Naive thymus-derived CD4-positive, alpha-beta T cell (primary cell): ENCODE data around the gene NTRK3. TPM values are rescaled to one million over a fixed set of nuclear protein-coding genes. Genes with fewer than 3 reads are reported as not detected.

Experiments used
- ATAC-seq: fragments of 150-1000 bp; cut with Tn5 transposase; 2 replicates; pipeline ENCODE4 v1.10.0; 2021; ENCODE audit warnings: mild to moderate bottlenecking, moderate library complexity
- CTCF ChIA-PET: fragments of 350-600 bp; sonication (Branson Sonifier 250); formaldehyde crosslinking; loops from one replicate; lab custom pipeline; 2021; ENCODE audit warnings: antibody characterized with exemption; lab: Charles Lee
- POLR2A ChIA-PET: fragments of 350-600 bp; sonication (Branson Sonifier 250); formaldehyde crosslinking; loops from one replicate; lab custom pipeline; 2021; ENCODE audit warnings: antibody characterized with exemption, inconsistent platforms; lab: Charles Lee
- DNase-seq, 9 donors: peaks; one replicate each; pipeline versions ENCODE4 v3.0.0 to v3.0.0-alpha.2; 2020 to 2022; ENCODE audit warnings: mixed read lengths in 1 of 9
- H3K27ac ChIP-seq: one replicate; pipeline ENCODE4 v1.7.0; 2013; ENCODE audit warnings: mild to moderate bottlenecking, low read depth, low read length, moderate library complexity
- H3K27me3 ChIP-seq, 2 donors: one replicate each; pipeline ENCODE4 v1.7.0; 2013; ENCODE audit warnings: low read length in 2 of 2, mild to moderate bottlenecking in 2 of 2, moderate library complexity in 2 of 2; ENCODE audit not compliant: control insufficient read depth in 2 of 2, insufficient read depth in 2 of 2
- H3K36me3 ChIP-seq, 3 experiments: 1 replicate in 2 of 3; 2 replicates in 1 of 3; pipeline ENCODE4 v1.7.0; 2013; ENCODE audit warnings: low read length in 3 of 3, mild to moderate bottlenecking in 3 of 3, moderate library complexity in 1 of 3; ENCODE audit not compliant: insufficient read depth in 3 of 3, control insufficient read depth in 2 of 3
- H3K4me1 ChIP-seq, 2 donors: one replicate each; pipeline ENCODE4 v1.7.0; 2013; ENCODE audit warnings: low read length in 2 of 2, mild to moderate bottlenecking in 2 of 2, moderate library complexity in 1 of 2; ENCODE audit not compliant: control insufficient read depth in 2 of 2, insufficient read depth in 2 of 2
- H3K4me3 ChIP-seq: 2 replicates; pipeline ENCODE4 v1.7.0; 2013; ENCODE audit warnings: mild to moderate bottlenecking, low read length
- H3K9me3 ChIP-seq, 3 experiments: 1 replicate in 2 of 3; 2 replicates in 1 of 3; pipeline ENCODE4 v1.7.0; 2013; ENCODE audit warnings: low read length in 3 of 3; ENCODE audit not compliant: control insufficient read depth in 2 of 3
- H3K27ac Mint-ChIP-seq, 9 donors: one replicate each; pipeline ENCODE4 v1.8.0; 2020 to 2022; ENCODE audit warnings: mixed read lengths in 9 of 9, mild to moderate bottlenecking in 8 of 9, moderate library complexity in 5 of 9, inconsistent platforms in 2 of 9
- H3K27me3 Mint-ChIP-seq, 5 donors: one replicate each; pipeline ENCODE4 v1.8.0; 2021 to 2022; ENCODE audit warnings: mixed read lengths in 5 of 5, mild to moderate bottlenecking in 1 of 5
- H3K36me3 Mint-ChIP-seq, 5 donors: one replicate each; pipeline ENCODE4 v1.8.0; 2020 to 2022; ENCODE audit warnings: mixed read lengths in 5 of 5, mild to moderate bottlenecking in 3 of 5, inconsistent platforms in 1 of 5
- H3K4me1 Mint-ChIP-seq, 7 donors: one replicate each; pipeline ENCODE4 v1.8.0; 2020 to 2022; ENCODE audit warnings: mixed read lengths in 7 of 7, mild to moderate bottlenecking in 3 of 7, inconsistent platforms in 1 of 7
- H3K4me3 Mint-ChIP-seq, 10 donors: one replicate each; pipeline ENCODE4 v1.8.0; 2020 to 2022; ENCODE audit warnings: mild to moderate bottlenecking in 10 of 10, mixed read lengths in 10 of 10, moderate library complexity in 6 of 10, inconsistent platforms in 2 of 10
- H3K9me3 Mint-ChIP-seq, 11 donors: one replicate each; pipeline ENCODE4 v1.8.0; 2020 to 2022; ENCODE audit warnings: mixed read lengths in 11 of 11, mild to moderate bottlenecking in 4 of 11, inconsistent platforms in 1 of 11, moderate library complexity in 1 of 11
- intact Hi-C, 2 donors: fragments of 100-400 bp; cut with micrococcal nuclease; formaldehyde crosslinking; loops; one replicate each; pipeline ENCODE4 v1.15.1; 2023
- polyA plus RNA-seq, 2 donors: library from polyadenylated mRNA; unstranded; fragments of 300-500 nt; fragmentation: Illumina TruSeq; gene quantifications; one replicate each; pipeline ENCODE4 v1.2.3, GENCODE V29; 2021
- total RNA-seq, 6 experiments: library from RNA in 5 of 6; stranded (reverse) in 5 of 6; gene quantifications; 1 replicate in 5 of 6; 2 replicates in 1 of 6; pipeline ENCODE4 v1.2.3 and lab custom pipeline; 2021 to 2026

NTRK3 gene
- total and polyA plus RNA-seq, 7 experiments from 2014 or later, result 0.05 to 0.78 TPM; not detected in 5

DNA sequence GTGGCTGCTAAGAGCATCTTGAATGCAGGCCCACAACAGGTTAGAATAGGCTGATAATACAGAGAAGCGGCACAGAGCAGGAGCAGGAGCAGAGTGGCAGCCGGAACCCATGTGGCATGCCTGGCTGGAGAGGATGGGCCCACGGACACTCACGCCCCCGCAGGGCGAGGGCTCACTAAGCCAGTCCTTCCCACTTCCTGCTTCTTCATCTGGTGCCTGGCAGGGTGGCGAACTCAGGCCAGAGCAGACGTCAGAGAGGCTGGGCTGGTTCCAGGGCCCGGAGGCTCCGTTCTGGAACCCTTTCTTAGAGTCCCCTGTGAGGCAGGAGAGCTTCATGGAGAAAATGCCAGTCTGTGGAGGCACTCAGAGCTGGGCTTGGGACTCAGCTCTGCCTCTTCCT, 195.1 kb downstream of the NTRK3 start:
- Mint-ChIP-seq H3K9me3 (no peaks in the 10 kb centered on the region), H3K36me3 (no peaks in the 10 kb centered on the region), H3K4me3 (no peak overlapping the region), H3K27me3 (peaks cover 0 to 3% (median 0%) of the 10 kb centered on the region in 5 donors), H3K27ac (no peak overlapping the region), H3K4me1 (no peaks in the 10 kb centered on the region)
- no peaks in the 10 kb centered on the region for H3K36me3 ChIP-seq
- intact Hi-C loops, result no loop called here
- H3K9me3 ChIP-seq, result no peaks in the 10 kb centered on the region
- ChIA-PET POLR2A (no interaction called here), CTCF (no interaction called here)
- H3K27ac ChIP-seq, result no peak overlapping the region
- no peaks in the 10 kb centered on the region for H3K4me1 ChIP-seq
- ATAC-seq (no peak), DNase-seq (no peak)
- no peaks in the 10 kb centered on the region for H3K27me3 ChIP-seq
- no peak overlapping the region for H3K4me3 ChIP-seq

DNA sequence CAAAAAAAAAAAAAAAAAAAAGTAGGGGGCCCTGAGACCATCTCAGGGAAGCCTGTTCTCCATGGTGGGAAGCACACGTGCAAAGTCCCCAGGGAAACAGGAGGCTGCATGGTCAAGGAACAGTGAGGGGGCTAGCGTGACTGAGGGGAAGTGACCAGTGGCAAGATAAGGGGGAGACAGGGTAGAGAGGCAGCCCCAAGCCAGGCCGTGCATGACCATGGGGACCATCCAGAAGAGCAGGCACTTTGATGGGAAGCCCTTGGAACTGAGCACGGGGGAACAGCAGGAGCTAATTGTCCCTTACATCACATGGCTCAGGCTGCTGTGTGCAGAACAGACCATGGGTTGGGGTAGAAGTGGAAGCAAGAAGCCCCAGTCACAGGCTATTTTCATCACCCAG, 196.2 kb downstream of the NTRK3 start:
- ATAC-seq, result no peak

DNA sequence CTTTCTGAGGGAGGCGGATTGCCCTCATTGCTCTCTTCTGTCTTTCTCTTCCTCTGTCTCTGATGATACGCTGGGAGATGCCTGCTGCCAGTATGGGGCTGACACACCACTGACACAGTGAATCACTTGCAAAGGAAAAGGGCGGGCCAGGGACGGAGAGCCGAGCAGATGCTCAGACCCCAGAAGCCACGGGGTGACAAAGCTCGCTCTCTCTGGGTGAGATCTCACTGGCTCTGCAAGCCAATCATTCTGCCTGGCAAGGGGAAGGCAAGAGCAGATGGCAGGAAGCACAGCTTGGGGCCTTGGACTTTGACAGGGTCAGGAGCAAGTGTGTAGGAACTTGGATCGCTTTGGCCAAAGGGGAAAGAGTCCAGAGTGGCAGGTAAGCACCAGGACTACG, 198.7 kb downstream of the NTRK3 start:
- ChIA-PET POLR2A (no interaction called here), CTCF (no interaction called here)
- intact Hi-C loops, result no loop called here
- Mint-ChIP-seq H3K27me3 (peaks cover 0 to 5% (median 4%) of the 10 kb centered on the region in 5 donors), H3K4me3 (no peak overlapping the region), H3K27ac (no peak overlapping the region), H3K4me1 (no peaks in the 10 kb centered on the region), H3K9me3 (no peaks in the 10 kb centered on the region), H3K36me3 (no peaks in the 10 kb centered on the region)
- DNase-seq (no peak), ATAC-seq (no peak)
- no peak overlapping the region for H3K4me3 ChIP-seq
- H3K9me3 ChIP-seq, result no peaks in the 10 kb centered on the region
- no peaks in the 10 kb centered on the region for H3K4me1 ChIP-seq
- no peak overlapping the region for H3K27ac ChIP-seq
- H3K27me3 ChIP-seq, result no peaks in the 10 kb centered on the region
- H3K36me3 ChIP-seq, result no peaks in the 10 kb centered on the region

More for the DNA sequence above, 196.2 kb downstream of the NTRK3 start:
- Histone ChIP-seq H3K9me3 (no peaks in the 10 kb centered on the region), H3K4me3 (no peak overlapping the region), H3K27me3 (no peaks in the 10 kb centered on the region), H3K36me3 (no peaks in the 10 kb centered on the region), H3K27ac (no peak overlapping the region), H3K4me1 (no peaks in the 10 kb centered on the region)
- no peaks in the 10 kb centered on the region for H3K4me1 Mint-ChIP-seq
- no peaks in the 10 kb centered on the region for H3K36me3 Mint-ChIP-seq
- POLR2A ChIA-PET, result no interaction called here
- H3K4me3 Mint-ChIP-seq, result no peak overlapping the region
- H3K9me3 Mint-ChIP-seq, result no peaks in the 10 kb centered on the region
- H3K27me3 Mint-ChIP-seq, result peaks cover 0 to 4% (median 0%) of the 10 kb centered on the region in 5 donors
- intact Hi-C loops, result no loop called here
- CTCF ChIA-PET, result no interaction called here
- no peak for DNase-seq
- H3K27ac Mint-ChIP-seq, result no peak overlapping the region

DNA sequence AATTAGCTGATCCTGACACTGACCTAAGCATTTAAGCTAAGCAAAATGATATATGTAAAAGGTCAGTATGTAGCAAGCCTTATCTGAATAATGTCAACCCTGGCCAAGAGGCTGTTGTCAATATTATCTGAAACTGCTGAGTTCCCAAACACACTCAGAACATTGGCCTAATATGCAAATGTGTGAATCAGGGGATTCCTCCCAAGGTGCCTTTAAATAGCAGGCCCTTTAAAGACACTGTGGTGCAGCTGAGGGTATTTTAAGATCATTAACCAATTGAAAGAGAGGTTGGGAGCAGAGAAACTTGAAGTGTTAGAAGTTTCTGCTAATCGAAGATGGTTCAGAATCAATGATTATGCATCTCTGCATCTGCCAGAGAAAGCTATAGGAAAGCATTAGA, 207.0 kb downstream of the NTRK3 start:
- Mint-ChIP-seq H3K4me3 (no peak overlapping the region), H3K27me3 (peaks cover 0 to 18% (median 10%) of the 10 kb centered on the region in 5 donors), H3K9me3 (peaks cover 0 to 4% (median 0%) of the 10 kb centered on the region in 11 donors), H3K4me1 (no peaks in the 10 kb centered on the region), H3K36me3 (no peaks in the 10 kb centered on the region), H3K27ac (no peak overlapping the region)
- intact Hi-C loops, result no loop called here
- no peaks in the 10 kb centered on the region for H3K9me3 ChIP-seq
- DNase-seq (no peak), ATAC-seq (no peak)
- no peaks in the 10 kb centered on the region for H3K27me3 ChIP-seq
- H3K27ac ChIP-seq, result no peak overlapping the region
- ChIA-PET CTCF (no interaction called here), POLR2A (no interaction called here)
- H3K4me3 ChIP-seq, result no peak overlapping the region
- no peaks in the 10 kb centered on the region for H3K4me1 ChIP-seq
- H3K36me3 ChIP-seq, result no peaks in the 10 kb centered on the region

DNA sequence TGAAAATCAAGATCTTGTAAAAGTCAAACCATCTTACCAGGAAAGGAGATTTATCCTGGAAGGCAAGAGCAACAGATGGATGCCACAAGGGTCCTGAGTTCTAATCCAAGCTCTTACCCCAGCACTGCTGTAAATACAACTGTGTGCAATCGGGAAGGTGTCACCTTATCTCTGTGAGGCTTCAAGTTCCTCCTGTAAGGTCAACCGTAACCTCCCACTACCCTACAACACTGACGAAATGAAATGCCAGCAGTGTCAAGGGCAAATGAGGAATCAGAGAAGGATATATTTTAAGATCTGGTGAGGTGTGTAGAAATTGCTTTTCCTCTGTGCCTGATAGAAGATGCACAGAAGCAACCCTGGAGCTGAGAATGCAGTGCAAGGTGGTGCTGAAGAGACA, 207.8 kb downstream of the NTRK3 start:
- intact Hi-C loops, result no loop called here
- no peak overlapping the region for H3K27ac Mint-ChIP-seq
- CTCF ChIA-PET, result no interaction called here
- no peaks in the 10 kb centered on the region for H3K9me3 ChIP-seq
- H3K36me3 Mint-ChIP-seq, result no peaks in the 10 kb centered on the region
- DNase-seq (no peak), ATAC-seq (no peak)
- H3K36me3 ChIP-seq, result no peaks in the 10 kb centered on the region
- no peak overlapping the region for H3K4me3 ChIP-seq
- H3K4me1 ChIP-seq, result no peaks in the 10 kb centered on the region
- no peaks in the 10 kb centered on the region for H3K4me1 Mint-ChIP-seq
- H3K27ac ChIP-seq, result no peak overlapping the region
- H3K9me3 Mint-ChIP-seq, result peaks cover 0 to 4% (median 0%) of the 10 kb centered on the region in 11 donors
- no peaks in the 10 kb centered on the region for H3K27me3 ChIP-seq
- H3K27me3 Mint-ChIP-seq, result peaks cover 0 to 18% (median 10%) of the 10 kb centered on the region in 5 donors
- POLR2A ChIA-PET, result no interaction called here
- no peak overlapping the region for H3K4me3 Mint-ChIP-seq

DNA sequence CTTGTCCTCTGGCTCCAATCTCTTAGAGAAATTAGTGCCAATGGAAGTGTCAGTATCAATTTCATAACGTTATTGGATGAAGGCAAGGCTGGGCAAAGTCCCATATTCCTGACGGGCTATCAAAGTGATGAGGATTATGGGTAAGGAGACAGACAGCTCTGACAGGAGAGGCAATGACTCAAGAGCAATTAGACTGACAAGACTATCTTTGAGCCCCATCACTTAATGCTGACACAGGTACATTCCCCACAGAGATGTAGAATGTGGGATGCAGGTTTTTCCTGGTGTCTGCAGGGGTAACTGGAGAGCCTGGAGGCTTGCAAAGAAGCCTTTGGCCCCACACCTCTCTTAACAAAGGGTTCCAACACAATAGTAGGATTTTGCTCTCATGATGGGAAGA, 208.3 kb downstream of the NTRK3 start:
- ChIA-PET POLR2A (no interaction called here), CTCF (no interaction called here)
- H3K27me3 ChIP-seq, result no peaks in the 10 kb centered on the region
- no peak overlapping the region for H3K27ac ChIP-seq
- no peaks in the 10 kb centered on the region for H3K4me1 Mint-ChIP-seq
- H3K4me3 Mint-ChIP-seq, result no peak overlapping the region
- no peak overlapping the region for H3K27ac Mint-ChIP-seq
- H3K4me3 ChIP-seq, result no peak overlapping the region
- intact Hi-C loops, result no loop called here
- peaks cover 0 to 20% (median 10%) of the 10 kb centered on the region in 5 donors for H3K27me3 Mint-ChIP-seq
- H3K4me1 ChIP-seq, result no peaks in the 10 kb centered on the region
- peaks cover 0 to 5% (median 0%) of the 10 kb centered on the region in 11 donors for H3K9me3 Mint-ChIP-seq
- no peaks in the 10 kb centered on the region for H3K9me3 ChIP-seq
- no peaks in the 10 kb centered on the region for H3K36me3 Mint-ChIP-seq
- H3K36me3 ChIP-seq, result no peaks in the 10 kb centered on the region
- no peak for DNase-seq
- ATAC-seq, result no peak

DNA sequence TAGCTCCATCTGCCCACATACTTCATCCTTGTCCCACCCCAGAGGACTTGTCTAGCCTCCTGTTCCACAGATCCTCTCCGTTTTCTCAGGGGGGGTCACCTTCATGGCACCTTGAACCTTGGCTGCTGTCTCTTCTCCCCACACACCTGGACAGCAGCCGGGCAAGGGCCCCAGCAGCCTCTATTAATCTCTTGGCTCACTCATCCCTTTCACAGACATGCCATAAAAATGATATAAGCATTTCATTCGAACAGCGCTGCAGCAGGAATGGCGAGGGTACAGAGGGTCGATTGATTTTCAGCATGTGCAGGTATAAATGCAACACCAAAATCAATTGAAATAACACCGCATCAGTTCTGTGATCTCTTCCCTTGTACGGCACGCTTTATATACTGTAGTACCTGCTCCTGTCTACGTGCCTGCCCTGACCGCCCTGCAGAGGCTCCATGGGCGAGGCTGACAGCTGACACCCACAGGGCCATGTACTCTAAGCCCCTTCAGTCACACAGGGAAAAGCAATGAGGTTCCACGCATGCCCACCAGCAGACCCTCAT, 209.9 kb downstream of the NTRK3 start:
- Mint-ChIP-seq H3K27ac (no peak overlapping the region), H3K36me3 (no peaks in the 10 kb centered on the region), H3K4me1 (no peaks in the 10 kb centered on the region), H3K9me3 (peaks cover 0 to 5% (median 0%) of the 10 kb centered on the region in 11 donors), H3K27me3 (peaks cover 0 to 20% (median 7%) of the 10 kb centered on the region in 5 donors), H3K4me3 (no peak overlapping the region)
- Histone ChIP-seq H3K4me3 (no peak overlapping the region), H3K9me3 (no peaks in the 10 kb centered on the region), H3K27me3 (no peaks in the 10 kb centered on the region), H3K27ac (no peak overlapping the region), H3K4me1 (no peaks in the 10 kb centered on the region), H3K36me3 (no peaks in the 10 kb centered on the region)
- CTCF ChIA-PET, result no interaction called here
- ATAC-seq (no peak), DNase-seq (no peak)
- intact Hi-C loops, result no loop called here
- POLR2A ChIA-PET, result no interaction called here
